GM21360 (cell line): ENCODE data around the gene SGPL1.

Experiments
- ATAC-seq: cut with Tn5 transposase; IDR thresholded peaks from one replicate; pipeline ENCODE4 v1.9.1; 2021; ENCODE audit warnings: mild to moderate bottlenecking, moderate library complexity; ENCODE audit not compliant: unreplicated experiment

SGPL1 gene

GRCh38 chr10:70880077-70880534 is 64.4 kb downstream of the SGPL1 start:
- ATAC-seq, result no peak

- ATAC-seq, result no peak
These were observed 69.0 kb downstream of the SGPL1 start for GRCh38 chr10:70884741-70885140.

- ATAC-seq, result no peak
These were observed 69.7 kb downstream of the SGPL1 start for GRCh38 chr10:70885481-70885880.

GRCh38 chr10:70885931-70886903 is 70.5 kb downstream of the SGPL1 start:
- ATAC-seq, result no peak

GRCh38 chr10:70886921-70887665 is 71.3 kb downstream of the SGPL1 start:
- ATAC-seq, result no peak

GRCh38 chr10:70887804-70888800 is 72.4 kb downstream of the SGPL1 start, which contains the start of gene PCBD1:
PCBD1 (minus strand) TSS chr10:70888565; CDS start chr10:70888533, 32 bp downstream.
- ATAC-seq, result no peak

GRCh38 chr10:70889291-70889690 is 73.5 kb downstream of the SGPL1 start:
- no peak for ATAC-seq

GRCh38 chr10:70890917-70891431 is 75.2 kb downstream of the SGPL1 start:
- ATAC-seq, result no peak

GRCh38 chr10:70891627-70892026 is 75.9 kb downstream of the SGPL1 start:
- ATAC-seq, result no peak

GRCh38 chr10:70892631-70893030 is 76.9 kb downstream of the SGPL1 start:
- ATAC-seq, result no peak

- no peak for ATAC-seq
These were observed 77.7 kb downstream of the SGPL1 start for GRCh38 chr10:70893227-70894006.

GRCh38 chr10:70894416-70894815 is 78.7 kb downstream of the SGPL1 start:
- ATAC-seq, result no peak

- no peak for ATAC-seq
These were observed 80.8 kb downstream of the SGPL1 start for GRCh38 chr10:70896551-70896950.

GRCh38 chr10:70898687-70899086 is 82.9 kb downstream of the SGPL1 start:
- ATAC-seq, result no peak

- ATAC-seq, result no peak
These were observed 83.3 kb downstream of the SGPL1 start for GRCh38 chr10:70899096-70899495.

- no peak for ATAC-seq
These were observed 85.6 kb downstream of the SGPL1 start for GRCh38 chr10:70901276-70901878.

- no peak for ATAC-seq
These were observed 87.0 kb downstream of the SGPL1 start for GRCh38 chr10:70902661-70903261.

- ATAC-seq, result no peak
These were observed 87.6 kb downstream of the SGPL1 start for GRCh38 chr10:70903262-70903921.
